K562 (cell line): Measurements from ENCODE around the gene C1QTNF6. TPM values are rescaled to one million over a fixed set of nuclear protein-coding genes. Genes with fewer than 3 reads are reported as not detected.

ENCODE experiments used
- COPS2 ChIP-seq: fragments of 450-650 bp; conservative IDR thresholded peaks from 2 replicates; pipeline ENCODE4 v1.6.1; 2016; ENCODE audit warnings: mild to moderate bottlenecking, moderate library complexity
- HDAC3 ChIP-seq: fragments of 450-650 bp; IDR thresholded peaks from 2 replicates; pipeline ENCODE4 v1.6.1; 2018; ENCODE audit warnings: borderline replicate concordance, mild to moderate bottlenecking, moderate library complexity; ENCODE audit not compliant: partially characterized antibody
- IRF1 ChIP-seq: sonication (generic); formaldehyde crosslinking; IDR thresholded peaks from 2 replicates; pipeline ENCODE4 v1.8.0; 2022; ENCODE audit warnings: missing genetic modification reagents, mild to moderate bottlenecking, borderline replicate concordance
- L3MBTL2 ChIP-seq: fragments of 450-650 bp; IDR thresholded peaks from 2 replicates; pipeline ENCODE4 v1.6.1; 2016; ENCODE audit warnings: mild to moderate bottlenecking, moderate library complexity
- MAZ ChIP-seq, 2 experiments: fragments of 450-650 bp in 1 of 2; sonication (generic) in 1 of 2; formaldehyde crosslinking; IDR thresholded peaks in 1 of 2; conservative IDR thresholded peaks in 1 of 2; 2 replicates each; pipeline versions ENCODE4 v1.4.0 to v1.5.0; 2020; ENCODE audit warnings: mild to moderate bottlenecking in 1 of 2, missing genetic modification reagents in 1 of 2
- MTA2 ChIP-seq: fragments of 450-650 bp; IDR thresholded peaks from 2 replicates; pipeline ENCODE4 v1.6.1; 2016; ENCODE audit warnings: low read depth
- MXI1 ChIP-seq: IDR thresholded peaks from 2 replicates; pipeline ENCODE4 v1.6.1; 2011; ENCODE audit warnings: low read depth, mild to moderate bottlenecking, improper control_type of control experiment, low read length
- NCOA2 ChIP-seq, 2 experiments: fragments of 450-650 bp; IDR thresholded peaks; 2 replicates each; pipeline ENCODE4 v1.6.1; 2018; ENCODE audit warnings: mild to moderate bottlenecking in 2 of 2, moderate library complexity in 1 of 2; ENCODE audit not compliant: partially characterized antibody in 2 of 2
- NFXL1 ChIP-seq: fragments of 450-650 bp; formaldehyde crosslinking; IDR thresholded peaks from 2 replicates; pipeline ENCODE4 v1.4.0; 2021; ENCODE audit warnings: mild to moderate bottlenecking
- RAD51 ChIP-seq: fragments of 450-650 bp; IDR thresholded peaks from 2 replicates; pipeline ENCODE4 v1.7.1; 2016; ENCODE audit warnings: low read depth, mild to moderate bottlenecking, borderline replicate concordance
- SPI1 ChIP-seq: IDR thresholded peaks from 2 replicates; pipeline ENCODE4 v1.6.1; 2011; ENCODE audit warnings: low read depth, low read length, control low read depth, borderline replicate concordance
- STAT6 ChIP-seq: sonication (generic); formaldehyde crosslinking; IDR thresholded peaks from 2 replicates; pipeline ENCODE4 v1.8.1; 2023; ENCODE audit warnings: mild to moderate bottlenecking, missing genetic modification reagents
- ZKSCAN3 ChIP-seq: fragments of 250-450 bp; sonication (Bioruptor Pico); IDR thresholded peaks from 2 replicates; pipeline ENCODE4 v1.4.0; 2020
- ZSCAN32 ChIP-seq: fragments of 450-650 bp; formaldehyde crosslinking; IDR thresholded peaks from 2 replicates; pipeline ENCODE4 v1.4.0; 2020; ENCODE audit warnings: mild to moderate bottlenecking, moderate library complexity
- polyA plus RNA-seq, 8 experiments: library from polyadenylated mRNA; depleted of rRNA in 4 of 8; stranded (reverse) in 5 of 8; unstranded in 3 of 8; fragments of >200 nt; fragmentation: Nextera tagmentation in 2 of 8; fragmentation: Illumina TruSeq in 1 of 8; extraction: Ambion mirVana in 2 of 8; extraction: Trizol in 1 of 8; gene quantifications; 2 replicates each; pipeline versions ENCODE4 v1.2.1 to v1.2.3, GENCODE V29; 2011 to 2014; ENCODE audit warnings: inconsistent platforms in 1 of 8, missing spikeins in 1 of 8
- total RNA-seq, 7 experiments: library from RNA; depleted of rRNA in 6 of 7; stranded (reverse); fragments of >200 nt in 6 of 7; fragmentation: Illumina TruSeq in 2 of 7; extraction: Trizol in 2 of 7; gene quantifications; 2 replicates each; pipeline versions ENCODE4 v1.2.1 to v1.2.3, GENCODE V29; 2011 to 2021; ENCODE audit warnings: low replicate concordance in 1 of 7
- TF ChIP-seq, protein P1 (sequence below): fragments of 200-800 bp; sonication (Bioruptor generic); IDR thresholded peaks from 2 replicates; pipeline ENCODE4 v1.6.1; 2017; ENCODE audit warnings: missing genetic modification characterization, missing compliant biosample characterization
- TF ChIP-seq, protein P2 (sequence below): fragments of 450-650 bp; IDR thresholded peaks from 2 replicates; pipeline ENCODE4 v1.6.1; 2014; ENCODE audit warnings: low read depth, mild to moderate bottlenecking, moderate library complexity, borderline replicate concordance
- TF ChIP-seq, protein P3 (sequence below), 2 experiments: IDR thresholded peaks; 2 replicates each; pipeline ENCODE4 v1.6.1; 2011; ENCODE audit warnings: borderline replicate concordance in 1 of 2, control low read depth in 1 of 2, low read depth in 1 of 2, low read length in 1 of 2, mild to moderate bottlenecking in 1 of 2, mixed read lengths in 1 of 2, moderate library complexity in 1 of 2; ENCODE audit not compliant: insufficient read depth in 1 of 2, insufficient read length in 1 of 2, poor library complexity in 1 of 2, severe bottlenecking in 1 of 2; ENCODE audit errors: extremely low read depth in 1 of 2

C1QTNF6 gene
- total and polyA plus RNA-seq, 9 of the 15 experiments (the other 6 are each of a cell fraction or from before 2014, with no cell fraction given) = 0.18 to 0.92 (median 0.55) TPM

GRCh38 chr22:37176464-37177061 is 11.5 kb downstream of the C1QTNF6 start (continued):
- TF ChIP-seq SPI1 (peak; percentile 85; the same call in 1 of the 2 replicates), IRF1 (CRISPR knock-in tag) (no peak), MXI1 (no peak), HDAC3 (no peak), COPS2 (no peak), RAD51 (0 out of 2 replicates have a peak, but pooled peaks have one; percentile 17), ZKSCAN3 (CRISPR knock-in tag) (no peak), MTA2 (no peak), NFXL1 (CRISPR knock-in tag) (no peak), MAZ (CRISPR knock-in tag; conservative IDR thresholded peaks at IDR 0.05 in 1 of 2, IDR thresholded peaks at IDR 0.05 in 1 of 2) (0 out of 4 replicates have a peak, but pooled peaks of 1 of the 2 experiments have one; percentile 40), ZSCAN32 (CRISPR knock-in tag) (no peak), L3MBTL2 (peak; percentile 78), NCOA2 (IDR thresholded peaks at IDR 0.05; ENCODE audit: partially characterized antibody in 2 of 2) (no peak), STAT6 (CRISPR knock-in tag) (no peak)
- TF ChIP-seq, protein P1, sequence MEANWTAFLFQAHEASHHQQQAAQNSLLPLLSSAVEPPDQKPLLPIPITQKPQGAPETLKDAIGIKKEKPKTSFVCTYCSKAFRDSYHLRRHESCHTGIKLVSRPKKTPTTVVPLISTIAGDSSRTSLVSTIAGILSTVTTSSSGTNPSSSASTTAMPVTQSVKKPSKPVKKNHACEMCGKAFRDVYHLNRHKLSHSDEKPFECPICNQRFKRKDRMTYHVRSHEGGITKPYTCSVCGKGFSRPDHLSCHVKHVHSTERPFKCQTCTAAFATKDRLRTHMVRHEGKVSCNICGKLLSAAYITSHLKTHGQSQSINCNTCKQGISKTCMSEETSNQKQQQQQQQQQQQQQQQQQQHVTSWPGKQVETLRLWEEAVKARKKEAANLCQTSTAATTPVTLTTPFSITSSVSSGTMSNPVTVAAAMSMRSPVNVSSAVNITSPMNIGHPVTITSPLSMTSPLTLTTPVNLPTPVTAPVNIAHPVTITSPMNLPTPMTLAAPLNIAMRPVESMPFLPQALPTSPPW (CRISPR knock-in tag) = peak; percentile 77
- TF ChIP-seq, protein P2, sequence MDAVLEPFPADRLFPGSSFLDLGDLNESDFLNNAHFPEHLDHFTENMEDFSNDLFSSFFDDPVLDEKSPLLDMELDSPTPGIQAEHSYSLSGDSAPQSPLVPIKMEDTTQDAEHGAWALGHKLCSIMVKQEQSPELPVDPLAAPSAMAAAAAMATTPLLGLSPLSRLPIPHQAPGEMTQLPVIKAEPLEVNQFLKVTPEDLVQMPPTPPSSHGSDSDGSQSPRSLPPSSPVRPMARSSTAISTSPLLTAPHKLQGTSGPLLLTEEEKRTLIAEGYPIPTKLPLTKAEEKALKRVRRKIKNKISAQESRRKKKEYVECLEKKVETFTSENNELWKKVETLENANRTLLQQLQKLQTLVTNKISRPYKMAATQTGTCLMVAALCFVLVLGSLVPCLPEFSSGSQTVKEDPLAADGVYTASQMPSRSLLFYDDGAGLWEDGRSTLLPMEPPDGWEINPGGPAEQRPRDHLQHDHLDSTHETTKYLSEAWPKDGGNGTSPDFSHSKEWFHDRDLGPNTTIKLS = peak; percentile 43; the same call in 1 of the 2 replicates
- TF ChIP-seq, protein P3, sequence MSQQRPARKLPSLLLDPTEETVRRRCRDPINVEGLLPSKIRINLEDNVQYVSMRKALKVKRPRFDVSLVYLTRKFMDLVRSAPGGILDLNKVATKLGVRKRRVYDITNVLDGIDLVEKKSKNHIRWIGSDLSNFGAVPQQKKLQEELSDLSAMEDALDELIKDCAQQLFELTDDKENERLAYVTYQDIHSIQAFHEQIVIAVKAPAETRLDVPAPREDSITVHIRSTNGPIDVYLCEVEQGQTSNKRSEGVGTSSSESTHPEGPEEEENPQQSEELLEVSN (IDR thresholded peaks at IDR 0.05; ENCODE audit: borderline replicate concordance in 1 of 2, extremely low read depth in 1 of 2, insufficient read depth in 1 of 2, insufficient read length in 1 of 2, low read depth in 1 of 2, low read length in 1 of 2, poor library complexity in 1 of 2, severe bottlenecking in 1 of 2) = peak in 1 of 2 experiments; percentile 15
- TF ChIP-seq, all 486 proteins: peak for 17
